SK-N-SH treated with all-trans-retinoic acid at 6 μM for 48 hours (cell line): ENCODE data around the gene SPHK2.

ENCODE experiments used
- ATAC-seq: fragments of 200-7000 bp; cut with Tn5 transposase; 3 replicates; pipeline ENCODE4 v1.9.1; 2020; ENCODE audit warnings: mild to moderate bottlenecking, moderate library complexity
- ARNTL ChIP-seq: fragments of 450-650 bp; formaldehyde crosslinking; IDR thresholded peaks from 2 replicates; pipeline ENCODE4 v1.5.0; 2020; ENCODE audit warnings: low read depth, mild to moderate bottlenecking, moderate library complexity, borderline replicate concordance
- CSDC2 ChIP-seq: fragments of 250-450 bp; sonication (Bioruptor Pico); IDR thresholded peaks from 2 replicates; pipeline ENCODE4 v1.5.0; 2020; ENCODE audit warnings: mild to moderate bottlenecking, moderate library complexity
- GLIS3 ChIP-seq: fragments of 250-450 bp; sonication (Bioruptor Pico); IDR thresholded peaks from 2 replicates; pipeline ENCODE4 v1.5.0; 2020; ENCODE audit warnings: mild to moderate bottlenecking, moderate library complexity
- ISL1 ChIP-seq: fragments of 250-450 bp; sonication (Bioruptor Pico); IDR thresholded peaks from 2 replicates; pipeline ENCODE4 v2.1.2; 2022; ENCODE audit warnings: mild to moderate bottlenecking, moderate library complexity
- OSR1 ChIP-seq: fragments of 250-450 bp; sonication (Bioruptor Pico); IDR thresholded peaks from 2 replicates; pipeline ENCODE4 v1.8.0; 2022; ENCODE audit warnings: moderate library complexity, mild to moderate bottlenecking, inconsistent platforms
- PPARA ChIP-seq: fragments of 250-450 bp; sonication (Bioruptor Pico); IDR thresholded peaks from 2 replicates; pipeline ENCODE4 v1.5.0; 2020; ENCODE audit warnings: mild to moderate bottlenecking, borderline replicate concordance
- SNAI2 ChIP-seq: fragments of 250-450 bp; sonication (Bioruptor Pico); IDR thresholded peaks from 2 replicates; pipeline ENCODE4 v1.5.0; 2020; ENCODE audit warnings: mild to moderate bottlenecking, moderate library complexity
- TCF4 ChIP-seq: fragments of 250-450 bp; sonication (Bioruptor Pico); IDR thresholded peaks from 2 replicates; pipeline ENCODE4 v1.8.0; 2021; ENCODE audit warnings: mild to moderate bottlenecking, moderate library complexity, borderline replicate concordance
- ZC3H10 ChIP-seq: fragments of 250-450 bp; sonication (Bioruptor Pico); IDR thresholded peaks from 2 replicates; pipeline ENCODE4 v1.5.1; 2021; ENCODE audit warnings: mild to moderate bottlenecking, moderate library complexity
- ZFP3 ChIP-seq: fragments of 250-450 bp; sonication (Bioruptor Pico); IDR thresholded peaks from 2 replicates; pipeline ENCODE4 v1.5.0; 2020; ENCODE audit warnings: mild to moderate bottlenecking, moderate library complexity
- ZFP30 ChIP-seq: fragments of 450-650 bp; formaldehyde crosslinking; IDR thresholded peaks from 2 replicates; pipeline ENCODE4 v1.5.0; 2022; ENCODE audit warnings: mild to moderate bottlenecking, moderate library complexity
- ZNF565 ChIP-seq: fragments of 450-650 bp; formaldehyde crosslinking; conservative IDR thresholded peaks from 2 replicates; pipeline ENCODE4 v1.5.0; 2020; ENCODE audit warnings: low read depth, mild to moderate bottlenecking, moderate library complexity
- ZNF70 ChIP-seq: fragments of 450-650 bp; formaldehyde crosslinking; IDR thresholded peaks from 2 replicates; pipeline ENCODE4 v1.5.0; 2020; ENCODE audit warnings: mild to moderate bottlenecking, moderate library complexity
- ZNF8 ChIP-seq: fragments of 450-650 bp; formaldehyde crosslinking; IDR thresholded peaks from 2 replicates; pipeline ENCODE4 v1.5.0; 2020; ENCODE audit warnings: mild to moderate bottlenecking, moderate library complexity
- TF ChIP-seq, protein P1 (sequence below): fragments of 250-450 bp; sonication (Bioruptor Pico); IDR thresholded peaks from 2 replicates; pipeline ENCODE4 v1.8.0; 2020; ENCODE audit warnings: mild to moderate bottlenecking, moderate library complexity, borderline replicate concordance
- TF ChIP-seq, protein P2 (sequence below): fragments of 250-450 bp; sonication (Bioruptor Pico); IDR thresholded peaks from 2 replicates; pipeline ENCODE4 v1.5.0; 2020; ENCODE audit warnings: mild to moderate bottlenecking, moderate library complexity
- TF ChIP-seq, protein P3 (sequence below): fragments of 250-450 bp; sonication (Bioruptor Pico); IDR thresholded peaks from 2 replicates; pipeline ENCODE4 v1.5.1; 2021; ENCODE audit warnings: mild to moderate bottlenecking, moderate library complexity
- TF ChIP-seq, protein P4 (sequence below): fragments of 250-450 bp; sonication (Bioruptor Pico); IDR thresholded peaks from 2 replicates; pipeline ENCODE4 v1.5.1; 2020; ENCODE audit warnings: low read depth, mild to moderate bottlenecking, moderate library complexity
- TF ChIP-seq, protein P5 (sequence below): fragments of 250-450 bp; sonication (Bioruptor Pico); IDR thresholded peaks from 2 replicates; pipeline ENCODE4 v1.8.0; 2021; ENCODE audit warnings: low read depth, mild to moderate bottlenecking, moderate library complexity, borderline replicate concordance

SPHK2 gene

DNA sequence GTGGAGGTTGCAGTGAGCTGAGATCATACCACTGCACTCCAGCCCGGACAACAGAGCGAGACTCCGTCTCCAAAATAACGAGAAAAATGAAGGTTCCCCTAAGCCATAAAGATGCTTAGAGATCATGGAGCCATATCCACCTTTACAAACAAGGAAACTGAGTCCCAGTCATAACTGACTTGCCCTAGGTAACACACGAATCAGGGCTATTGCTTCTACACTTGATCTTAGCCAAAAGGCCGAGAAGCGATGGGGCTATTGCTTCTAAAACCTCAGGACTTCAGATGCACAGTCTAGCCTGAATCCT lies 14.7 kb downstream of the SPHK2 start (continued):
- TF ChIP-seq, protein P1, sequence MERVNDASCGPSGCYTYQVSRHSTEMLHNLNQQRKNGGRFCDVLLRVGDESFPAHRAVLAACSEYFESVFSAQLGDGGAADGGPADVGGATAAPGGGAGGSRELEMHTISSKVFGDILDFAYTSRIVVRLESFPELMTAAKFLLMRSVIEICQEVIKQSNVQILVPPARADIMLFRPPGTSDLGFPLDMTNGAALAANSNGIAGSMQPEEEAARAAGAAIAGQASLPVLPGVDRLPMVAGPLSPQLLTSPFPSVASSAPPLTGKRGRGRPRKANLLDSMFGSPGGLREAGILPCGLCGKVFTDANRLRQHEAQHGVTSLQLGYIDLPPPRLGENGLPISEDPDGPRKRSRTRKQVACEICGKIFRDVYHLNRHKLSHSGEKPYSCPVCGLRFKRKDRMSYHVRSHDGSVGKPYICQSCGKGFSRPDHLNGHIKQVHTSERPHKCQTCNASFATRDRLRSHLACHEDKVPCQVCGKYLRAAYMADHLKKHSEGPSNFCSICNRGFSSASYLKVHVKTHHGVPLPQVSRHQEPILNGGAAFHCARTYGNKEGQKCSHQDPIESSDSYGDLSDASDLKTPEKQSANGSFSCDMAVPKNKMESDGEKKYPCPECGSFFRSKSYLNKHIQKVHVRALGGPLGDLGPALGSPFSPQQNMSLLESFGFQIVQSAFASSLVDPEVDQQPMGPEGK (CRISPR knock-in tag): no peak
- TF ChIP-seq ZFP3 (CRISPR knock-in tag): no peak
- no peak for TF ChIP-seq ARNTL (CRISPR knock-in tag)
- TF ChIP-seq, protein P2, sequence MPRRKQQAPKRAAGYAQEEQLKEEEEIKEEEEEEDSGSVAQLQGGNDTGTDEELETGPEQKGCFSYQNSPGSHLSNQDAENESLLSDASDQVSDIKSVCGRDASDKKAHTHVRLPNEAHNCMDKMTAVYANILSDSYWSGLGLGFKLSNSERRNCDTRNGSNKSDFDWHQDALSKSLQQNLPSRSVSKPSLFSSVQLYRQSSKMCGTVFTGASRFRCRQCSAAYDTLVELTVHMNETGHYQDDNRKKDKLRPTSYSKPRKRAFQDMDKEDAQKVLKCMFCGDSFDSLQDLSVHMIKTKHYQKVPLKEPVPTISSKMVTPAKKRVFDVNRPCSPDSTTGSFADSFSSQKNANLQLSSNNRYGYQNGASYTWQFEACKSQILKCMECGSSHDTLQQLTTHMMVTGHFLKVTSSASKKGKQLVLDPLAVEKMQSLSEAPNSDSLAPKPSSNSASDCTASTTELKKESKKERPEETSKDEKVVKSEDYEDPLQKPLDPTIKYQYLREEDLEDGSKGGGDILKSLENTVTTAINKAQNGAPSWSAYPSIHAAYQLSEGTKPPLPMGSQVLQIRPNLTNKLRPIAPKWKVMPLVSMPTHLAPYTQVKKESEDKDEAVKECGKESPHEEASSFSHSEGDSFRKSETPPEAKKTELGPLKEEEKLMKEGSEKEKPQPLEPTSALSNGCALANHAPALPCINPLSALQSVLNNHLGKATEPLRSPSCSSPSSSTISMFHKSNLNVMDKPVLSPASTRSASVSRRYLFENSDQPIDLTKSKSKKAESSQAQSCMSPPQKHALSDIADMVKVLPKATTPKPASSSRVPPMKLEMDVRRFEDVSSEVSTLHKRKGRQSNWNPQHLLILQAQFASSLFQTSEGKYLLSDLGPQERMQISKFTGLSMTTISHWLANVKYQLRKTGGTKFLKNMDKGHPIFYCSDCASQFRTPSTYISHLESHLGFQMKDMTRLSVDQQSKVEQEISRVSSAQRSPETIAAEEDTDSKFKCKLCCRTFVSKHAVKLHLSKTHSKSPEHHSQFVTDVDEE (CRISPR knock-in tag): no peak
- no peak for TF ChIP-seq ZNF70 (CRISPR knock-in tag)

DNA sequence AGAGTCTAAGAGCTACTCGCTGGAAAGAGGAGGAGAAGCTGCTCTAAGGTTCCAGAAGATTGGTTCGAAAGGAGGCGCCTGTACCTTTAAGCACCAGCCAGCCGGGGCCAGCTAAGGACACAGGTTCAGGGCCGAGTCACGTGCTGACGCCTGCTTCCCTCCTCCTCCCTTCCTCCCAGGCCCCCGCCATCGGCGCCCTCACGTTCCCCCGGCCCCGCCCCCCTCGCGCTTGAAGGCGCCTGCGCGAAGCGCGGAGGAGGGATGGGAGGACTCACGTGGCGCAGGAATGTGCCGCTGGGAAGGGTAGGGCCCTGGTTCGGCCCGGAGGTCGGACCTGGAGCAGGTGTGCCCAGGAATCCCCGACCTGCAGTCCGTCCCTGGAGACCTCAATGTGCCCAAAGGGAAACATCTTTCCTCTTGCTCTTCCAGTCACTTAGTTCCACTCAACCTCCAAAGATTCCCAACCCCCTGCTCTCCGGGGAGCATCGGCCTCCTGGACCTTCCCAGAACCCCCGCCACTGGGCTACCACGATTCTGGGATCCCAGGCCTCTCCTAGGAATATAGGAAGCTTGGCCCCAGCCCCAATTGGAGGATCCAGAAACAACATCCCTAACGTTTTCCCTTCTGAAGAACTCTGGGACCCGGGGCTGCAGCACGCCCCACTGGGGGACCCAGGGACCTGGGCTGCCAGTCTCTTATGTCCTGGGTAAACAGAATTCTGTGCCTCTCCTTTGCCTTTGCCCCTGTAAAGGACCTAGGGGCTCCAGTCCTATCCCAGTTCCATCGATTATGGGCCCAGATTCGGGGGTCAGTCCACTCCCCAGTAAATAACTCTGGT lies 15.3 kb downstream of the SPHK2 start:
- ATAC-seq: peak; percentile 40
- TF ChIP-seq, protein P3, sequence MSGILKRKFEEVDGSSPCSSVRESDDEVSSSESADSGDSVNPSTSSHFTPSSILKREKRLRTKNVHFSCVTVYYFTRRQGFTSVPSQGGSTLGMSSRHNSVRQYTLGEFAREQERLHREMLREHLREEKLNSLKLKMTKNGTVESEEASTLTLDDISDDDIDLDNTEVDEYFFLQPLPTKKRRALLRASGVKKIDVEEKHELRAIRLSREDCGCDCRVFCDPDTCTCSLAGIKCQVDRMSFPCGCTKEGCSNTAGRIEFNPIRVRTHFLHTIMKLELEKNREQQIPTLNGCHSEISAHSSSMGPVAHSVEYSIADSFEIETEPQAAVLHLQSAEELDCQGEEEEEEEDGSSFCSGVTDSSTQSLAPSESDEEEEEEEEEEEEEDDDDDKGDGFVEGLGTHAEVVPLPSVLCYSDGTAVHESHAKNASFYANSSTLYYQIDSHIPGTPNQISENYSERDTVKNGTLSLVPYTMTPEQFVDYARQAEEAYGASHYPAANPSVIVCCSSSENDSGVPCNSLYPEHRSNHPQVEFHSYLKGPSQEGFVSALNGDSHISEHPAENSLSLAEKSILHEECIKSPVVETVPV (CRISPR knock-in tag): 0 out of 2 replicates have a peak, but pooled peaks have one; percentile 22
- TF ChIP-seq TCF4 (CRISPR knock-in tag) (no peak), ARNTL (CRISPR knock-in tag) (0 out of 2 replicates have a peak, but pooled peaks have one; percentile 81), PPARA (CRISPR knock-in tag) (no peak), CSDC2 (no peak)
- TF ChIP-seq, protein P4, sequence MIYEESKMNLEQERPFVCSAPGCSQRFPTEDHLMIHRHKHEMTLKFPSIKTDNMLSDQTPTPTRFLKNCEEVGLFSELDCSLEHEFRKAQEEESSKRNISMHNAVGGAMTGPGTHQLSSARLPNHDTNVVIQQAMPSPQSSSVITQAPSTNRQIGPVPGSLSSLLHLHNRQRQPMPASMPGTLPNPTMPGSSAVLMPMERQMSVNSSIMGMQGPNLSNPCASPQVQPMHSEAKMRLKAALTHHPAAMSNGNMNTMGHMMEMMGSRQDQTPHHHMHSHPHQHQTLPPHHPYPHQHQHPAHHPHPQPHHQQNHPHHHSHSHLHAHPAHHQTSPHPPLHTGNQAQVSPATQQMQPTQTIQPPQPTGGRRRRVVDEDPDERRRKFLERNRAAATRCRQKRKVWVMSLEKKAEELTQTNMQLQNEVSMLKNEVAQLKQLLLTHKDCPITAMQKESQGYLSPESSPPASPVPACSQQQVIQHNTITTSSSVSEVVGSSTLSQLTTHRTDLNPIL (CRISPR knock-in tag): no peak

DNA sequence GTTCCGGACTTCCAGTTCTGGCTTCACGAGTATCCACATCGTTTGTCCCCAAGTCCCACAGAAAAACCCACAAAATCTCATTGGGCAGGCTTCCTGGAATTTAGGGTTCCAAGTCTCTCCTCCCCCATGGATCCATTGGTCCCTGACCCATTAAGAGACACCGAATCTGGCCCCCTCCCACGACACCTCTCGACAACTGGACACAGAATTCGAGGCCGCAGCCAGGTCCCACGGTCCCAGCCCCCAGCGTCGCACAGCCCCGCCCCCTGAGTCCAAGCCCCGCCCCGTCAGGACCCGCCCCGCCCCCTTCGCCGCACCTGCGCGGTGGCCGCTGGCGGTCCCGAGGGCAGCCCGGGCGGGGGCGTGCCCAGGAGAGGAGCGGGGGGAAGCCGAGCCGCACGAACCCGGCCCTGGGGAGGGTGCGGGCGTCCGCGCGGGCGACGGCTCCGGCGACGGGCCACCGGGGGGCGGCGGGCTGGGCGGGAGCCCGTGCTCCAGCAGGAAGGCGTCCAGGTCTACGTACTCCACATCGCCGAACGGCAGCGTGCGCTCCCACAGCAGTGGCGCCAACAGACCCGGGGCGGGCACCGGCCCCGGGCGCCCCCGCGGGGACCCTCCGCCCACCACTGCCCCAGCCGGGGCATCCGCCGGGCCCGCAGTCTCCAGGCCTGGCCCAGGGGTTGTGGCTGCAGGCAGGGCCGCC lies 16.1 kb downstream of the SPHK2 start:
- TF ChIP-seq ISL1 (CRISPR knock-in tag) (no peak), CSDC2 (no peak), ZFP3 (CRISPR knock-in tag) (no peak)
- TF ChIP-seq, protein P5, sequence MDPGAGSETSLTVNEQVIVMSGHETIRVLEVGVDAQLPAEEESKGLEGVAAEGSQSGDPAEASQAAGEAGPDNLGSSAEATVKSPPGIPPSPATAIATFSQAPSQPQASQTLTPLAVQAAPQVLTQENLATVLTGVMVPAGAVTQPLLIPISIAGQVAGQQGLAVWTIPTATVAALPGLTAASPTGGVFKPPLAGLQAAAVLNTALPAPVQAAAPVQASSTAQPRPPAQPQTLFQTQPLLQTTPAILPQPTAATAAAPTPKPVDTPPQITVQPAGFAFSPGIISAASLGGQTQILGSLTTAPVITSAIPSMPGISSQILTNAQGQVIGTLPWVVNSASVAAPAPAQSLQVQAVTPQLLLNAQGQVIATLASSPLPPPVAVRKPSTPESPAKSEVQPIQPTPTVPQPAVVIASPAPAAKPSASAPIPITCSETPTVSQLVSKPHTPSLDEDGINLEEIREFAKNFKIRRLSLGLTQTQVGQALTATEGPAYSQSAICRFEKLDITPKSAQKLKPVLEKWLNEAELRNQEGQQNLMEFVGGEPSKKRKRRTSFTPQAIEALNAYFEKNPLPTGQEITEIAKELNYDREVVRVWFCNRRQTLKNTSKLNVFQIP: no peak
- peak; percentile 5 for ATAC-seq

DNA sequence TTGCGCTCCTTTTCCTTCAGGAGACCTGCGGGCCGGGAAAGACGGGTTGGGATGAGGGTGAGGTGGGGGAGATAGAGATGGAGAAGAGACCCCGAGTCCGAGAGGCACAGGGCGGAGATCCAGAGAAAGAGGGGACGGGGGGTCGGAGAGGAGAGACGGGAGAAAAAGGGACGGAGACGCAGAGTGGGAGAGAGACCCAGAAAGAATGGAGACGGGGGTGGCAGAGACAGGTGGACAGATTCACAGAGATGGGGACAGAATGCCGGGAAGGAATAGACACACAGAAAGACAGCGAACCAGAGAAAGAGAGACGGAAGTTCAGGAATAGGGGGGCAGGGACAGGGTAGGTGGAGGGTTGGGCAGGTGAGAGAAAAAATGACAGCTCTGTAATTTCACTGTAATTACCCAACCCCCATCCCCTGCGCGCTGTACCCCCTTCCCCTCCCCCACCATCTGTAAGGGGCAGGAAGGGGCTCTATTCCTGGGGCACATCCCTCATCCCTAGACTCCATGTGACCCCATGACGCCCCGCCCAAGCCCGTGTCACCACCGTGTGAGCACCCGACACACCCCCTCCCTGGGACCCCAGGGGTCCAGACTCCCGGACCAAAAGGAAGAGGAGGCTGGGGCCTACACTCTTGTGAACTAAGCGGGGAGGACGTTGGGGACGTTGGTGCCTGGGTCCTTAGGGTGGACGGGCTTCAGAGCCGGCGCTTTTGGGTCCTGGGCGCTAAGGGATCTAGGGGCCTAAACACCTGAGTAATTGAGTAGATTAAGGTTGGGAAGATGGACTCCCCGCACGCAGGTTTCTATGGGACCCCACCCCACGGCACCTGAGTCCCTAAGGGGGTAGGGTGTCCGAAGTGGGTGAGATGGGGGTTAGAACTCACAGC lies 16.9 kb downstream of the SPHK2 start:
- no peak for ATAC-seq
- TF ChIP-seq GLIS3 (no peak), ZC3H10 (CRISPR knock-in tag) (no peak), ZNF70 (CRISPR knock-in tag) (no peak), OSR1 (CRISPR knock-in tag) (no peak), ZFP30 (CRISPR knock-in tag) (no peak), TCF4 (CRISPR knock-in tag) (no peak), ZNF8 (CRISPR knock-in tag) (no peak), SNAI2 (CRISPR knock-in tag) (no peak), ZNF565 (no peak), ZFP3 (CRISPR knock-in tag) (no peak)
- TF ChIP-seq, protein P1 (CRISPR knock-in tag): no peak
- TF ChIP-seq, protein P5: no peak
